Retinal pigment epithelial cell (primary cell): ENCODE results near the gene BIN1.

ENCODE experiments used
- DNase-seq: peaks from one replicate; pipeline ENCODE4 v3.0.0-alpha.2; 2010; ENCODE audit warnings: low read depth
- H3K4me3 ChIP-seq: 2 replicates; pipeline ENCODE4 v1.5.1; 2011; ENCODE audit warnings: mild to moderate bottlenecking, low read length, control low read depth, moderate library complexity
- TF ChIP-seq, protein P1 (sequence below): conservative IDR thresholded peaks from 2 replicates; pipeline ENCODE4 v1.5.1; 2011; ENCODE audit warnings: low read depth, low read length, control low read depth, inconsistent platforms

BIN1 gene

GRCh38 chr2:127057371-127058245 is 49.3 kb downstream of the BIN1 start:
- TF ChIP-seq, protein P1, sequence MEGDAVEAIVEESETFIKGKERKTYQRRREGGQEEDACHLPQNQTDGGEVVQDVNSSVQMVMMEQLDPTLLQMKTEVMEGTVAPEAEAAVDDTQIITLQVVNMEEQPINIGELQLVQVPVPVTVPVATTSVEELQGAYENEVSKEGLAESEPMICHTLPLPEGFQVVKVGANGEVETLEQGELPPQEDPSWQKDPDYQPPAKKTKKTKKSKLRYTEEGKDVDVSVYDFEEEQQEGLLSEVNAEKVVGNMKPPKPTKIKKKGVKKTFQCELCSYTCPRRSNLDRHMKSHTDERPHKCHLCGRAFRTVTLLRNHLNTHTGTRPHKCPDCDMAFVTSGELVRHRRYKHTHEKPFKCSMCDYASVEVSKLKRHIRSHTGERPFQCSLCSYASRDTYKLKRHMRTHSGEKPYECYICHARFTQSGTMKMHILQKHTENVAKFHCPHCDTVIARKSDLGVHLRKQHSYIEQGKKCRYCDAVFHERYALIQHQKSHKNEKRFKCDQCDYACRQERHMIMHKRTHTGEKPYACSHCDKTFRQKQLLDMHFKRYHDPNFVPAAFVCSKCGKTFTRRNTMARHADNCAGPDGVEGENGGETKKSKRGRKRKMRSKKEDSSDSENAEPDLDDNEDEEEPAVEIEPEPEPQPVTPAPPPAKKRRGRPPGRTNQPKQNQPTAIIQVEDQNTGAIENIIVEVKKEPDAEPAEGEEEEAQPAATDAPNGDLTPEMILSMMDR = no peak
- DNase-seq = no peak
- H3K4me3 ChIP-seq = no peak overlapping the region

DNA sequence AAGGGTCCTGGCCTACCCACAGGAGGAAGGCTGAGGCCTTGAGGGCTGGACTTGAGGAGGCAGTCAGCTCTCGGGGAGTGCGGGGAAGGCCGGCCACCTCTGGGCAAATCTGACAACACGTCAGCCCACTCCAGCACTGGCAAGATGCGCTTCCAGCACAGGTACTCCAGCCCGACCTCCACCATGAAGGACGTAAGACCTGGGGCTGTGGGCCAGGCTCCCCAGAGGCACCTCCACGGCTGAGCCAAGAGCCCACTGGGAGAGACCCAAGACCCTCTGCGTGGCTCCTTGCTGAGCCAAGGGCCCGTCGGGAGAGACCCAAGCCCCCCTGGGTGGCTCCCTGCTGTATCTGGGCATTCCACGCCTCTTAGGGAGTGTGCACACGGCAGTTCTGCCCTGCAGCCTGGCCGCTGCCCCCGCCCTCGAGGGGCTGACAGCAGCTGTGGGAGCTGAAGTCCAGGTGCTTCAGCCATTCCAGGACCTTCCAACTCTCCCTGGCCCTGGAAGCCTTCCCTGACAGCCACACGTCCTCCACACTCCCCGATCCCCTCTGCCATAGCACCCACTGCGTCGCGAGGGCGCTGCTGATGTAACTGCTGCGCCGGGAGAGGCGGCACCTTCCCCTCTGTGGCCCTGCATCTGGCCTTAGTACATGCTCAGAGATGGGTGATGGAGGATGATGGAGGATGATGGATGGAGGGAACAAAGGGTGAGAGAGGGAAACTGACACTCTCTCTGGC is 50.2 kb downstream of the BIN1 start:
- no peak for DNase-seq

DNA sequence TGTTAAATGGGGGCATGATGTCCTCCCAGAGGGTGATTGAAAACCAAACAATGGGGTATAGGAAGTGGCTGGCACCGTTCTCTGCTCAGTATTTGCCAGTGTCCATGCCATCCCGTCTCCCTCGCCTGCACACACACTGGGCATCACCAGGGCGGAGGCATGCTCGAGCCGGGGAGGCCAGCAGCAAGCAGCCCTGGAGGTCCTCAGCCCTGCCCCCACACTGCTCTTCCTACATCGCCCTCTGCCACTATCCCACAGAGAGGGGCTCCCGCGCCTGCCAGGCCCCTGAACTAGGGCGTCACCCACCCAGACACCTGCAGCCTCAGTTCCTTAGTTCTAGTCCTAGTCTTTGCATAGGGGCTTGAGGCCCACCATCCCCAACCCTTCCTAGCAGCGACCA is 50.9 kb downstream of the BIN1 start:
- DNase-seq = no peak
- TF ChIP-seq, protein P1 = no peak
- no peak overlapping the region for H3K4me3 ChIP-seq

More for the DNA sequence above, 50.2 kb downstream of the BIN1 start:
- H3K4me3 ChIP-seq = no peak overlapping the region
- TF ChIP-seq, protein P1 = no peak

DNA sequence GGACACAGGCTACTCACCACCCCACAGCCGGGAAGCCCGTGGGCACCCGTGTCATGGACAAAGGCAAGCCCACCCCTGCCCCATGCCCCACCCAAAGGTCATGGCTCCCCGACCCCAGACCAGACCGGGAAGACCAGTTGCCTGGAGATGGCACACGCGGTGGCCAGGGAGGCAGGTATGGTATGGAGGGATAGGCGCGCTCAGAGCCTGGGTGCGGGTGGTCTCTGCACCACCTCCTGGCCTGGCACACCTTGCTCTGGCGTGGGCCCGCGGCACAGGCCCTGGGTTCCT is 51.2 kb downstream of the BIN1 start:
- DNase-seq = no peak
- H3K4me3 ChIP-seq = no peak overlapping the region
- TF ChIP-seq, protein P1 = no peak

- TF ChIP-seq, protein P1 = no peak
- no peak overlapping the region for H3K4me3 ChIP-seq
- DNase-seq = no peak
Observed at GRCh38 chr2:127054996-127055785, 51.8 kb downstream of the BIN1 start.

- no peak overlapping the region for H3K4me3 ChIP-seq
- TF ChIP-seq, protein P1 = no peak
Observed at GRCh38 chr2:127054604-127054930, 52.4 kb downstream of the BIN1 start.

More at GRCh38 chr2:127054604-127054930, 52.4 kb downstream of the BIN1 start:
- no peak for DNase-seq
